ENCODE data around the gene DDIT4.
"Not testable (repeated sequence)": the region's sequence is repeated elsewhere in the genome, so short reads cannot be mapped to it uniquely, and the experiment has no call there.

DDIT4 gene

DNA sequence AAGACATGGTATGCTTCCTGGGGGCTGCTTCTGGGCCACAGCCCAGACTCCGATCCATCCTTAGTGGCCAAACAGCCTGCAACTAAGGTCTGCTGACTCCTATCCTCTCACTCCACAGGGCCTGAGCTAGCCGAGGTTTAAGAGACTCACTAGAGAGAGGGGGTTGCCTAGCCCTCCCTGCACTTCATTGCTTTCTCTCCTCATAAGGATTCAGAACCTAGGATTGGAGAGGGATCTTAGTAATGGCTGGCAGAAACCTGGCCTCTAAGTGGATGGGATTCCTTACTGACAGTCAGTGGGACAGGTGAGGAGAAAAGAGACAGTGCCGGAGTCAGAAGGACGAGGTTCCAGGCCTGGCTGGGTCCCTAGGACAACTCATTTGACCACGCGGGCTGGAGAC, 8.2 kb upstream of the DDIT4 start:
- CTCF ChIA-PET: interaction anchor here (0.8 to 1.4 kb wide), 2 partner anchors 9 to 27 kb away, joined by 3 to 8 read pairs; no protein-coding TSS in a partner anchor
- POLR2A ChIA-PET: interaction anchor here (1.4 kb wide), 1 partner anchor 10 kb away, joined by 4 read pairs; no protein-coding TSS in a partner anchor
- TF ChIP-seq, protein P1, sequence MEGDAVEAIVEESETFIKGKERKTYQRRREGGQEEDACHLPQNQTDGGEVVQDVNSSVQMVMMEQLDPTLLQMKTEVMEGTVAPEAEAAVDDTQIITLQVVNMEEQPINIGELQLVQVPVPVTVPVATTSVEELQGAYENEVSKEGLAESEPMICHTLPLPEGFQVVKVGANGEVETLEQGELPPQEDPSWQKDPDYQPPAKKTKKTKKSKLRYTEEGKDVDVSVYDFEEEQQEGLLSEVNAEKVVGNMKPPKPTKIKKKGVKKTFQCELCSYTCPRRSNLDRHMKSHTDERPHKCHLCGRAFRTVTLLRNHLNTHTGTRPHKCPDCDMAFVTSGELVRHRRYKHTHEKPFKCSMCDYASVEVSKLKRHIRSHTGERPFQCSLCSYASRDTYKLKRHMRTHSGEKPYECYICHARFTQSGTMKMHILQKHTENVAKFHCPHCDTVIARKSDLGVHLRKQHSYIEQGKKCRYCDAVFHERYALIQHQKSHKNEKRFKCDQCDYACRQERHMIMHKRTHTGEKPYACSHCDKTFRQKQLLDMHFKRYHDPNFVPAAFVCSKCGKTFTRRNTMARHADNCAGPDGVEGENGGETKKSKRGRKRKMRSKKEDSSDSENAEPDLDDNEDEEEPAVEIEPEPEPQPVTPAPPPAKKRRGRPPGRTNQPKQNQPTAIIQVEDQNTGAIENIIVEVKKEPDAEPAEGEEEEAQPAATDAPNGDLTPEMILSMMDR (IDR thresholded peaks at IDR 0.05; ENCODE audit: control extremely low read depth, extremely low read depth, low read depth, missing control alignments): no peak
- DNase-seq (ENCODE audit: extremely low spot score): no peak

DNA sequence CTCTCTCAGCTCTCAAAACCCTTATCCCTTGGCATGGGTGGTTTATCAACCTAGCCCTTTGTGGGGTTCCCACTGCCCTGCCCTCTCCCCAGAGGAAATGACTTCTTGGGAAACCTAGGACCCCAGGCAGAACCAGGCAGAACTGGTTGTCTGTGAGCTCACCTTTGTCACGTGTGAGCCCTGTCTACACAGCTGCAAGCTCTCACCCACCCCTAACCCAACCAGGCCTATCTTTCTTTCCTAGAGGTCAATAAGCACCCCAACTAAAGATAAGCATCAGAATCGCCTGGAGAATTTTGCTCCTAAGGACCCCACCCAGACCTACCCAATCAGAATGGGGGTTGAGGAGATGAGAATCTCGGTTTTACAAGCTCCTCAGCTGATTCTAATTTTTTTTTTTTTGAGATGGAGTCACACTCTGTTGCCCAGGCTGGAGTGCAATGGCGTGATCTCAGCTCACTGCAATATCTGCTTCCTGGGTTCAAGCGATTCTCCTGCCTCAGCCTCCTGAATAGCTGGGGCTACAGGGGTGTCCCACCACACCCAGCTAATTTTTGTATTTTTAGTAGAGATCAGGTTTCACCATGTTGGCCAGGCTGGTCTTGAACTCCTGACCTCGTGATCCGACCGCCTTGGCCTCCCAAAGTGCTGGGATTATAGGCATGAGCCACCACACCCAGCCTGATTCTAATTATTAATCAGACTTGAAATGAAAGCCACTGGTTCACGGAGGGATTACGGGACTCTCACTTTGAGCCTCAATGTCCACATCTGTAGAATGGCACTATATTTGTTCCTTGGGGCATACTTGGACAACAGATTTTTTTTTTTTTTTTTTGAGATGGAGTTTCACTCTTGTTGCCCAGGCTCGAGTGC, 7.5 kb upstream of the DDIT4 start:
- ChIA-PET CTCF (interaction anchor here (0.8 to 1.4 kb wide), 2 partner anchors 9 to 26 kb away, joined by 3 to 8 read pairs; no protein-coding TSS in a partner anchor), POLR2A (interaction anchor here (1.4 kb wide), 1 partner anchor 9 kb away, joined by 4 read pairs; no protein-coding TSS in a partner anchor)
- no peak for DNase-seq (ENCODE audit: extremely low spot score)
- TF ChIP-seq, protein P1 (IDR thresholded peaks at IDR 0.05; ENCODE audit: control extremely low read depth, extremely low read depth, low read depth, missing control alignments): no peak

DNA sequence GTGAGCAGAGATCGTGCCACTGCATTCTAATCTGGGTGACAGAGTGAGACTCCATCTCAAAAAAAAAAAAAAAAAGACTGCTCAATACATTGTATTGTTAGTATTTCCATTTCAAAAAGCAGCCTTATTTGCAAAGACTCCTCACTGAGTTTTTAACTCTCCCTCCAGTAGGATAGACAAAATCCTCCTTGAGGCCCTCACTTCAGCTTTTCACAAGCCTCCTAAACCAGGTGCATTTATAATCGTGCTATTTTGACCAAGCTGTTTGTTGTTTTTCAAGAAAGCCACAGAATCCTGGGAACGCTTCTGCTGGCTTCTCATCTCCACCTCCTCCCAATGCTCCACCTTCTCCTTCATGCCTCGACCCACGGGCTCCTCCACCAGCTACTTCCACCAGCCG, 6.3 kb upstream of the DDIT4 start:
- POLR2A ChIA-PET: no interaction called here
- CTCF ChIA-PET: no interaction called here
- TF ChIP-seq, protein P1 (IDR thresholded peaks at IDR 0.05; ENCODE audit: control extremely low read depth, extremely low read depth, low read depth, missing control alignments): no peak
- no peak for DNase-seq (ENCODE audit: extremely low spot score)

DNA sequence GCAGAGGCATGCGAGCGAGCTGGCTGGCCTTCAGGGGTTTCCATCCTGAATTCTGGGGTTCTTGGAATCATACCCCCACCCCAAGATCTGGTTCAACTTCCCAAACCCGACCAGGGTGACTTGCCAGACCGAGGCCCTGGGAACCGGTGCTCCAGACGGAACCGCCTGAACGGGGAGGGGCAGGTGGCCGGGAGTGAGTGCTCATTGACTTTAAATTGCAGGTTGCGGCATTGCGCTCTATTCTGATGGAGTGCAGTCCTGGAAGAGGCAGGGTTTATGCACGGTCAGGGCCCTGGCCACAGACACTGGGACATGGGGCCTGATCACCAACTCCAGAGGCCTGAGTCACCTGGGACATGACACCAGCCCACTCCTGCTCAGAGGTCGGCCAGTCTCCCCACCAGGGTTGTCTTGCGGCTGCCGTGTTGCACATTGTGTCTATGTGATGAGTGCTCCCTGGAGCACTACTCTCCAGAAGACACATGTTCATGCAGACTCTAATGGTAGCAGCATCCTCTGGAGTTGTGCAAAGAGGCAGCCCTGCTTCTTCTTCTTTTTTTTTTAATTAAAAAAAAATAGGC, 5.8 kb upstream of the DDIT4 start:
- CTCF ChIA-PET: no interaction called here
- POLR2A ChIA-PET: interaction anchor here (0.7 kb wide), 1 partner anchor 455 kb away, joined by 3 read pairs; no protein-coding TSS in a partner anchor
- TF ChIP-seq, protein P1 (IDR thresholded peaks at IDR 0.05; ENCODE audit: control extremely low read depth, extremely low read depth, low read depth, missing control alignments): no peak
- DNase-seq (ENCODE audit: extremely low spot score): no peak

GRCh38 chr10:72268475-72269200, 5.1 kb upstream of the DDIT4 start:
- DNase-seq (ENCODE audit: extremely low spot score); CTCF ChIA-PET: not testable (repeated sequence)
- POLR2A ChIA-PET: interaction anchor here (0.7 kb wide), 1 partner anchor 454 kb away, joined by 3 read pairs; no protein-coding TSS in a partner anchor

DNA sequence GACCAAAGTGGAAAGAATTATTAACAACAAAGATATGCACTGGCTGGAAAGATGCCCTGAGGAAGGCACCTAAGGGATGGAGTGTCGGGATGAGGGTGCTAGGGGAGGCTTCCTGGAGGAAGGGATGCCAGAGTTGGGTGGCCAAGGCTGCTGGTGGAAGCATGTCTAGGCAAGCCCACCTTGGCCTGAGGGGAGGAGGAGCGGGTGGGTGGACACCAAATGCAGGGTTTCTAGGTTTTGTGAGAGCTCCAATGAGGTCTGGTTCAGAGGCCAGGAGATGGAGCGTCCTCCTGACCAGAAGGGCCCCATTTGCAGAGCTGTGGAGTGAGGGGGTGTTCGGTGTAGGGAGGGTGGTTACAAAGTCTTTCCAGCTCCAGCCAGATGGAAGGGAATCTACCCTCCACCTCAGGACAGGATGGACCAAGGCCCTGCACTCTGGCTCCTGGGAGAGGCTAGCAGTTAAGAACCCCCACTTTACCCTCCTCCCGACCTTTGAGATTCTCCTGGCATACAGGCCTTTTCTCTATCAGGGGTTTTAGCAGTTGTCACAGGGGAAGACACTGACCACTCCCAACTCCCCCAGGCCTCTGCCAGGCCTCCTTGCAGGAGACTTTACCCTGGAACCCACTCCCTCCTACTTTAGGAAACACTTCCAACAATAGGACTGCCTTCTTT, 3.0 kb upstream of the DDIT4 start:
- TF ChIP-seq, protein P1 (IDR thresholded peaks at IDR 0.05; ENCODE audit: control extremely low read depth, extremely low read depth, low read depth, missing control alignments): no peak
- no peak for DNase-seq (ENCODE audit: extremely low spot score)
- ChIA-PET POLR2A (no interaction called here), CTCF (interaction anchor here (0.8 to 1.8 kb wide), 5 partner anchors 14 to 67 kb away, joined by 3 to 5 read pairs (median 4); partner anchors contain the start of genes ANAPC16 and ASCC1)

All from GM10248 (cell line).